T47D (cell line): ENCODE measurements around the gene GPC5.

Experiments
- DNase-seq, 2 experiments: peaks; one replicate each; pipeline versions ENCODE4 v3.0.0 to v3.0.0-alpha.2; 2011 to 2012; ENCODE audit warnings: low read depth in 1 of 2, low spot score in 1 of 2
- JUND ChIP-seq: IDR thresholded peaks from 2 replicates; pipeline ENCODE4 v1.6.1; 2012; ENCODE audit warnings: low read depth
- in situ Hi-C: cut with HindIII; loops from 2 replicates; pipeline ENCODE4 v1.10.0; 2016; ENCODE audit warnings: low sequenced_read_pairs, low pct_unique_long_range_greater_than_20kb

Gene GPC5

GRCh38 chr13:92912629-92913028 is 1514.2 kb downstream of the GPC5 start:
- DNase-seq, result no peak
- in situ Hi-C loops, result no loop called here
- no peak for TF ChIP-seq JUND

GRCh38 chr13:92913840-92914239 is 1515.4 kb downstream of the GPC5 start:
- no peak for TF ChIP-seq JUND
- in situ Hi-C loops, result no loop called here
- DNase-seq, result no peak
